Hindlimb muscle (tissue), 1 donor: ENCODE results near the gene HK3. TPM values are rescaled to one million over a fixed set of nuclear protein-coding genes. Genes with fewer than 3 reads are reported as not detected.

ENCODE experiments used
- DNase-seq: peaks from one replicate; pipeline ENCODE4 v3.0.0-alpha.2; 2013
- polyA plus RNA-seq: library from polyadenylated mRNA; unstranded; fragments of 120-200 nt; gene quantifications from one replicate; pipeline ENCODE4 v1.2.1, GENCODE V29; 2013; ENCODE audit not compliant: insufficient read length

Gene HK3
- polyA plus RNA-seq, 1 donor, result 1.4 TPM

GRCh38 chr5:176847726-176848290, 51.3 kb downstream of the HK3 start:
- DNase-seq, result no peak

- DNase-seq, result no peak
Measured at GRCh38 chr5:176847148-176847547, 52.0 kb downstream of the HK3 start.

- no peak for DNase-seq
Measured at GRCh38 chr5:176846335-176847140, 52.6 kb downstream of the HK3 start.

DNA sequence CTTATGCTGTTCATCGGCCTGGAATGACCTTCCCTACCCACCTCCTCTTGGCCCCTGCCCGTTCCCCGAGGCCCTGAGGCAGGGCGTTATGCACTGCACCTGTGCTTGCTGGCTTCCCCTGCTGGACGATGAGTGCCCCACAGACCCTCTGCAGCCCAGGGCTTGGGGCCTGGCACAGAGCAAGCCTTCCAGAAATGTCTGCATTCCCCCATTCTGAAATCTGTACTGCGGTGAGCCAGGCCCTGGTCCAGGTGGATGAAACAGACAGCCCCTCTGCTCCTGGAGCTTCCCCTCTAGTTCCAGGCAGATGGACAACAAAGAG, 53.8 kb downstream of the HK3 start:
- no peak for DNase-seq

DNA sequence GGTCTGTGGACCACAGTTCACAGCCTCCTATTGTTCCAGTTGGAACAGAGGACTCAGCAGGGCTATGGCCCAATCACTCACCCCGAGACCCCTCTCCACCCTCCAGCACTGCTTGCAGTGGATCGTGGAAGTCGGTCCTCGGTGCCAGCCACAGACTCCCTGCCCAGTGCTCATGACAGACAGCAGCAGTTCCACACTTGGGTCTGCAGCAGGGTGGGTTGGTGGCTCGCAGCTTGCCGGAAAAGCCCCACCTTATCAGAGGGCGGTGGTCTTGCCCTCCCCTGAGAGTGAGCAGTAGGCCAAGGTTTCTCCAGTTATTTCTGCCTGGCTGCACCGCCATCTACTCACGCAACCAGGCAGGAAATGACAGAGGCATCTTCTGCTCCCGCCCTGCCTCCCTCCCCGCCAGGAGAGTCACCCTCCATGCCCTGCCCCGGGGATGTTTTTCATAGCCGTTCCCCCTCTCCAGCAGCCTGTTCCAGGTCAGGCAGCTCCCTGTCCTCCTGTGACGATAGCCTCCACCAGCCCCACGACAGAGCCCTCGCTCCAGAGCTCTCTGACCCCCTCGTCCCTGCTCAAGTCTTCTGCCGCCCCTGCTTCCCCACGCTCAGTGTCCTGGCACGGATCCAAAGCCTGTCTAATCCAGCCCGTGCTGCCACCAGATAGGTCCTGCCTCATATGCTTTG, 54.3 kb downstream of the HK3 start:
- DNase-seq, result no peak

GRCh38 chr5:176844281-176844680, 54.9 kb downstream of the HK3 start:
- no peak for DNase-seq

DNA sequence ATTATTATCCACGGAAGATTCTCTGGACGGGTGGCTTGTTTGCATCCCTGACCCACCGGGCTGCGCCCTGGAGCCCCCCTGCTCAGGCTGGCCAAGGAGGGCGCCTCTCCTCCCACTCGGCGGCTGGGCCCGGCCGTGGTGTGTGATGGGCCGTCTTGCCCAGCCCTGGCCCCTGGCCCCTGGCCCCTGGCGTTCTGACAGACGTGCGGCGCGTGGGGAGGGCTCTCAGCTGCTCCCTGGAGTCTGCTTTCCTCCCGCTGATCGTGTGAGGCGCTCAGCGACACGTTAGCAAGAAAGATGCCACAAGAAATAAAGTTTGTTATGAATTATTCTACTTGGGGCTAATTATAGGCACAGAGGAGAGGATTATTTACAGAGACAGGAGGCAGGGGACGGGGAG, 55.5 kb downstream of the HK3 start:
- DNase-seq, result no peak

DNA sequence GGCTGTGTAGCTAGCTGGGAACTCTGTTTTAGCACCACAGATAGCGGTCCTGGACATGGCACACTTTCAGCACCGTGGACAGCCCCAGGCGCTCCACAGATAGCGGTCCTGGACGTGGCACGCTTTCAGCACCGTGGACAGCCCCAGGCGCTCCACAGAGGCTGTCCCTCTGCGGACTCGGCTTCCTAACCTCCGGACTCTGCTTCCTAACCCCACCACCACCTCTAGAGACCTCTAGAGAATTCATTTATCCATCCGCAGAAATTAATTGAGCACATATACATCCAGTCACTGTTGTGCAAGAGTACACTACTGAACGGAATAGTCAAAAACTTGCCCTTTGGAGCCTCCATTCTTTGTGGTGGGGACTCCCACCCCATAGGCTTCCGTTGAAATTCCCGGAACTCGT, 61.4 kb downstream of the HK3 start:
- peak; percentile 91 for DNase-seq

DNA sequence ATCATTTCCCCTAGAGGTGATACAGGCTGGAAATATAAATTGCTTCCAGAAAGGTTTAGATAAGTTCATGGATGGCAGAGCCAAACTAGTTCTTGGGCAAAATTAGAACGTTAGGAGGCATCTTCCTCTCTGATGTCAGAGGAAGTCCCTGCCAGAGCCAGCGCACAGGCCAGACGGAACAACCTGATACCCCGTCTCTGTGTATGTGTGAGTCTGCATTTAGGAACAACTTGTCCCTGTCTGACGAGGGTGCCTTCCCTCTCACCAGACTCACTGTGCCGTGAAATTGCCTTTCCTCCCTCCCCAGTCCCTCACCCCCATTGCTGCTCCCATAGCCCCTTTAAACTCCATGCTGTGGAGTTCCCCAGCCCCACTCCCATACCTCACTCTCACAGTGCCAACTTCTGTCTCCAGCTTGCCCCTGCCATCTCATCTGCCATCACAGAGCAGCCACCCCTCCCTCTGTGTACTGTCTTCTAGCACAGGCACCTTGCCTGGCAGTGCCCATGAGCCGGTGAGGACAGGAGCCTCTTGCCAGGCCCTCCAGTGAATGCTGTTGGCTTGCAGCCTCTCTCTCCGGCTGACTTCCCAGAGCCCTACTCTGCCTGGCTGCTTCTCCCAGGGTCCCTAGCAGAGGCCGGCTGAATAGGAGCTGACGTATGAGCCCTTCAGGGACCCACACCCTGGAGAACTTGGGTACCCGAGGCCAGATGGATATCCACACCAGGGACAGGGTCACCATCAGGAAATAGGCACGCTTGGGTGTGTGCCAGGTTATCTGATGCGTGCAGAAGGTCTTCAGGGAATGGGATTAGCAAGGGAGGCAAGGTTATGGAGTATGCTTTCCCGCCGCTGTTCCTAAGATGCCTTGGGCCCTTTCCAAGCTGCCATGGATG, 62.1 kb downstream of the HK3 start:
- no peak for DNase-seq

GRCh38 chr5:176835918-176836317, 63.2 kb downstream of the HK3 start:
- DNase-seq, result no peak

- DNase-seq, result no peak
Measured at GRCh38 chr5:176833286-176833685, 65.9 kb downstream of the HK3 start.

DNA sequence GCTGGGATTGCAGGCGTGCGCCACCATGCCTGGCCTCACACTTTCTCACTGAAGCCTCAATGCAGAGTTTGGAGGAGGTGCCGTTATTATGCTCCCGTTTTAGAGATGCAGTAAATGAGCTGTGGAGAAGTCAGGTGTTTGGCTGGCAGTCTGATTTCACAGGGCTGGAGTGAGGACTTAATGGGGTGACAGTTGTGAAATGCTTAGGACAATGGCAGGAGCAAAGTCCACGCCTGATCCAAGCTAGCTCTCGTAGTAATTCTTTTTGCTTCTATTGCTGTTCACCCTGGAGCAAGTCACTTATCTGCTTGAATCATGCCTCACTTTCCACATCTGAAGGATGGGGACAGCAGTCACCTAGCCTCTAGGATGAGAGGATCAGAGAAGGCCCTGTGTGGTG, 67.0 kb downstream of the HK3 start:
- DNase-seq, result no peak

GRCh38 chr5:176831425-176831824, 67.7 kb downstream of the HK3 start:
- no peak for DNase-seq

GRCh38 chr5:176830995-176831423, 68.1 kb downstream of the HK3 start:
- DNase-seq, result no peak

Other genes with a start within 250 kb of the HK3 start
- 1.1 TPM for gene UNC5A, start 88.8 kb downstream of the HK3 start, polyA plus RNA-seq
- gene UIMC1, start 107.4 kb upstream of the HK3 start, polyA plus RNA-seq, result 29.0 TPM
- 16.5 TPM for gene ZNF346, start 123.3 kb upstream of the HK3 start, polyA plus RNA-seq
- 195 TPM for gene FGFR4, start 187.6 kb upstream of the HK3 start, polyA plus RNA-seq
- gene NSD1, start 234.4 kb upstream of the HK3 start, polyA plus RNA-seq, result 47.8 TPM